Large intestine (tissue), 3 donors: ENCODE data around the gene NHERF2. TPM values are rescaled to one million over a fixed set of nuclear protein-coding genes. Genes with fewer than 3 reads are reported as not detected.

Source experiments
- DNase-seq, 2 donors: peaks; one replicate each; pipeline versions ENCODE4 v3.0.0 to v3.0.0-alpha.2; 2013
- H3K27ac ChIP-seq: one replicate; pipeline ENCODE4 v1.5.1; 2013; ENCODE audit warnings: low read length
- H3K27me3 ChIP-seq: 2 replicates; pipeline ENCODE4 v1.6.1; 2013; ENCODE audit warnings: low read length; ENCODE audit not compliant: control insufficient read depth, insufficient read depth
- H3K36me3 ChIP-seq: 2 replicates; pipeline ENCODE4 v1.6.1; 2013; ENCODE audit warnings: low read length; ENCODE audit not compliant: control insufficient read depth, insufficient read depth
- H3K4me1 ChIP-seq: one replicate; pipeline ENCODE4 v1.6.1; 2013; ENCODE audit warnings: low read length; ENCODE audit not compliant: control insufficient read depth, insufficient read depth
- H3K4me3 ChIP-seq: one replicate; pipeline ENCODE4 v1.5.1; 2013; ENCODE audit warnings: low read length
- H3K9me3 ChIP-seq: one replicate; pipeline ENCODE4 v1.6.1; 2013; ENCODE audit warnings: mild to moderate bottlenecking, low read depth, low read length, moderate library complexity; ENCODE audit not compliant: control insufficient read depth
- WGBS: methylation state at CpG from one replicate; pipeline ENCODE4 v1.1.5; 2013; ENCODE audit warnings: low lambda C conversion rate; ENCODE audit not compliant: insufficient coverage; 5-methylcytosine and 5-hydroxymethylcytosine counted together
- polyA plus RNA-seq: library from polyadenylated mRNA; unstranded; fragments of 120-200 nt; gene quantifications from one replicate; pipeline ENCODE4 v1.2.1, GENCODE V29; 2013

NHERF2 gene
- polyA plus RNA-seq, 1 donor: 32.3 TPM

GRCh38 chr16:2019921-2020831, 6.5 kb upstream of the NHERF2 start:
- H3K27me3 ChIP-seq: peaks cover 28% of the 10 kb centered on the region
- no peak overlapping the region for H3K27ac ChIP-seq
- peaks cover 36% of the 10 kb centered on the region for H3K4me1 ChIP-seq
- peak in 1 of 2 donors; percentile 42 for DNase-seq
- WGBS: no CpG with 5 or more reads among the region's 96 CpGs
- peaks cover 4% of the 10 kb centered on the region for H3K9me3 ChIP-seq
- H3K4me3 ChIP-seq: peak overlapping the region; percentile 24
- no peaks in the 10 kb centered on the region for H3K36me3 ChIP-seq

- peaks cover 4% of the 10 kb centered on the region for H3K9me3 ChIP-seq
- peak in 1 of 2 donors; percentile 38 for DNase-seq
- peaks cover 34% of the 10 kb centered on the region for H3K4me1 ChIP-seq
- H3K4me3 ChIP-seq: peak overlapping the region; percentile 25
- H3K36me3 ChIP-seq: no peaks in the 10 kb centered on the region
- H3K27ac ChIP-seq: peak overlapping the region; percentile 21
- WGBS: no CpG with 5 or more reads among the region's 14 CpGs
- peaks cover 39% of the 10 kb centered on the region for H3K27me3 ChIP-seq
These were observed 4.0 kb upstream of the NHERF2 start for GRCh38 chr16:2022723-2023091.

GRCh38 chr16:2023092-2024031, 3.3 kb upstream of the NHERF2 start:
- peak overlapping the region; percentile 25 for H3K4me3 ChIP-seq
- peaks cover 34% of the 10 kb centered on the region for H3K4me1 ChIP-seq
- H3K27me3 ChIP-seq: peaks cover 45% of the 10 kb centered on the region
- DNase-seq: peak; percentile 89
- H3K36me3 ChIP-seq: no peaks in the 10 kb centered on the region
- H3K9me3 ChIP-seq: peaks cover 4% of the 10 kb centered on the region
- WGBS: no CpG with 5 or more reads among the region's 53 CpGs
- H3K27ac ChIP-seq: peak overlapping the region; percentile 66

GRCh38 chr16:2024032-2024420, 2.7 kb upstream of the NHERF2 start:
- Histone ChIP-seq H3K9me3 (peaks cover 4% of the 10 kb centered on the region), H3K36me3 (no peaks in the 10 kb centered on the region), H3K27ac (peak overlapping the region; percentile 66), H3K4me3 (no peak overlapping the region), H3K27me3 (peaks cover 45% of the 10 kb centered on the region), H3K4me1 (peaks cover 34% of the 10 kb centered on the region)
- DNase-seq: no peak
- 80% methylated on average over 1 of the region's 12 CpGs for WGBS

- H3K4me1 ChIP-seq: peaks cover 29% of the 10 kb centered on the region
These were observed 1.5 kb upstream of the NHERF2 start for GRCh38 chr16:2025251-2025650.

GRCh38 chr16:2025878-2026460, 733 bp upstream of the NHERF2 start:
- DNase-seq: no peak
- H3K4me3 ChIP-seq: peak overlapping the region; percentile 30
- peaks cover 28% of the 10 kb centered on the region for H3K27me3 ChIP-seq
- H3K27ac ChIP-seq: no peak overlapping the region
- H3K4me1 ChIP-seq: peaks cover 22% of the 10 kb centered on the region
- H3K9me3 ChIP-seq: no peaks in the 10 kb centered on the region
- H3K36me3 ChIP-seq: peaks cover 4% of the 10 kb centered on the region
- no CpG with 5 or more reads among the region's 16 CpGs for WGBS

More at GRCh38 chr16:2025251-2025650, 1.5 kb upstream of the NHERF2 start:
- WGBS: no CpG with 5 or more reads among the region's 14 CpGs
- no peak overlapping the region for H3K27ac ChIP-seq
- peaks cover 4% of the 10 kb centered on the region for H3K36me3 ChIP-seq
- peaks cover 35% of the 10 kb centered on the region for H3K27me3 ChIP-seq
- H3K4me3 ChIP-seq: no peak overlapping the region
- peaks cover under 1% of the 10 kb centered on the region for H3K9me3 ChIP-seq
- no peak for DNase-seq

- H3K27me3 ChIP-seq: peaks cover 21% of the 10 kb centered on the region
- peak overlapping the region; percentile 42 for H3K4me3 ChIP-seq
- H3K4me1 ChIP-seq: peaks cover 22% of the 10 kb centered on the region
- no peak overlapping the region for H3K27ac ChIP-seq
- no peaks in the 10 kb centered on the region for H3K9me3 ChIP-seq
- 0% methylated on average over 1 of the region's 76 CpGs for WGBS
- no peak for DNase-seq
- peaks cover 9% of the 10 kb centered on the region for H3K36me3 ChIP-seq
These were observed 615 bp downstream of the NHERF2 start for GRCh38 chr16:2027024-2028010.

- no peak for DNase-seq
These were observed 1.4 kb downstream of the NHERF2 start for GRCh38 chr16:2028146-2028545.

GRCh38 chr16:2028620-2029220, 2.0 kb downstream of the NHERF2 start:
- Histone ChIP-seq H3K27ac (no peak overlapping the region), H3K4me3 (no peak overlapping the region)
- no CpG with 5 or more reads among the region's 18 CpGs for WGBS

More at GRCh38 chr16:2028146-2028545, 1.4 kb downstream of the NHERF2 start:
- no CpG with 5 or more reads among the region's 3 CpGs for WGBS
- H3K4me3 ChIP-seq: peak overlapping the region; percentile 42
- H3K9me3 ChIP-seq: no peaks in the 10 kb centered on the region
- H3K27ac ChIP-seq: no peak overlapping the region
- H3K27me3 ChIP-seq: peaks cover 21% of the 10 kb centered on the region
- peaks cover 20% of the 10 kb centered on the region for H3K4me1 ChIP-seq
- peaks cover 9% of the 10 kb centered on the region for H3K36me3 ChIP-seq

More at GRCh38 chr16:2028620-2029220, 2.0 kb downstream of the NHERF2 start:
- H3K4me1 ChIP-seq: peaks cover 19% of the 10 kb centered on the region
- H3K9me3 ChIP-seq: no peaks in the 10 kb centered on the region
- H3K27me3 ChIP-seq: peaks cover 21% of the 10 kb centered on the region
- no peak for DNase-seq
- H3K36me3 ChIP-seq: peaks cover 9% of the 10 kb centered on the region
